HG03196 (cell line): ENCODE results near the gene CYB5B.

Experiments used
- ATAC-seq: cut with Tn5 transposase; IDR thresholded peaks from one replicate; pipeline ENCODE4 v1.9.1; 2021; ENCODE audit not compliant: unreplicated experiment

The CYB5B gene

GRCh38 chr16:69424053-69424934, at the start of gene CYB5B:
Gene CYB5B, plus strand, starts transcription at chr16:69424619. Its CDS starts 65 bp downstream, at chr16:69424684.
- ATAC-seq: peak; percentile 91

- no peak for ATAC-seq
Measured at GRCh38 chr16:69376393-69377059, 47.9 kb upstream of the CYB5B start.

GRCh38 chr16:69378036-69378435, 46.4 kb upstream of the CYB5B start:
- no peak for ATAC-seq

GRCh38 chr16:69378760-69379159, 45.7 kb upstream of the CYB5B start:
- no peak for ATAC-seq

- no peak for ATAC-seq
Measured at GRCh38 chr16:69381231-69381630, 43.2 kb upstream of the CYB5B start.

- no peak for ATAC-seq
Measured at GRCh38 chr16:69382421-69382820, 42.0 kb upstream of the CYB5B start.

GRCh38 chr16:69384974-69385373, 39.4 kb upstream of the CYB5B start:
- ATAC-seq: no peak

GRCh38 chr16:69386596-69386995, 37.8 kb upstream of the CYB5B start:
- no peak for ATAC-seq

GRCh38 chr16:69393898-69394849, 30.2 kb upstream of the CYB5B start:
- ATAC-seq: no peak

- no peak for ATAC-seq
Measured at GRCh38 chr16:69395859-69396186, 28.6 kb upstream of the CYB5B start.

GRCh38 chr16:69396187-69397061, 28.0 kb upstream of the CYB5B start:
- peak; percentile 57 for ATAC-seq

- ATAC-seq: no peak
Measured at GRCh38 chr16:69397821-69398521, 26.4 kb upstream of the CYB5B start.

- no peak for ATAC-seq
Measured at GRCh38 chr16:69399361-69399760, 25.1 kb upstream of the CYB5B start.

- ATAC-seq: no peak
Measured at GRCh38 chr16:69402439-69402838, 22.0 kb upstream of the CYB5B start.

GRCh38 chr16:69404275-69404805, 20.1 kb upstream of the CYB5B start:
- no peak for ATAC-seq

GRCh38 chr16:69405326-69405725, 19.1 kb upstream of the CYB5B start:
- no peak for ATAC-seq

- ATAC-seq: no peak
Measured at GRCh38 chr16:69405757-69406156, 18.7 kb upstream of the CYB5B start.

GRCh38 chr16:69406780-69407331, 17.6 kb upstream of the CYB5B start:
- no peak for ATAC-seq

GRCh38 chr16:69407702-69408323, 16.6 kb upstream of the CYB5B start:
- ATAC-seq: no peak
